ENCODE results near the gene CD74. TPM values are rescaled to one million over a fixed set of nuclear protein-coding genes. Genes with fewer than 3 reads are reported as not detected.

CD74 gene
- total RNA-seq, 3 donors from 2014 or later (not counting 1 experiment from before 2014, with no cell fraction given) = 550 to 913 (median 748) TPM

DNA sequence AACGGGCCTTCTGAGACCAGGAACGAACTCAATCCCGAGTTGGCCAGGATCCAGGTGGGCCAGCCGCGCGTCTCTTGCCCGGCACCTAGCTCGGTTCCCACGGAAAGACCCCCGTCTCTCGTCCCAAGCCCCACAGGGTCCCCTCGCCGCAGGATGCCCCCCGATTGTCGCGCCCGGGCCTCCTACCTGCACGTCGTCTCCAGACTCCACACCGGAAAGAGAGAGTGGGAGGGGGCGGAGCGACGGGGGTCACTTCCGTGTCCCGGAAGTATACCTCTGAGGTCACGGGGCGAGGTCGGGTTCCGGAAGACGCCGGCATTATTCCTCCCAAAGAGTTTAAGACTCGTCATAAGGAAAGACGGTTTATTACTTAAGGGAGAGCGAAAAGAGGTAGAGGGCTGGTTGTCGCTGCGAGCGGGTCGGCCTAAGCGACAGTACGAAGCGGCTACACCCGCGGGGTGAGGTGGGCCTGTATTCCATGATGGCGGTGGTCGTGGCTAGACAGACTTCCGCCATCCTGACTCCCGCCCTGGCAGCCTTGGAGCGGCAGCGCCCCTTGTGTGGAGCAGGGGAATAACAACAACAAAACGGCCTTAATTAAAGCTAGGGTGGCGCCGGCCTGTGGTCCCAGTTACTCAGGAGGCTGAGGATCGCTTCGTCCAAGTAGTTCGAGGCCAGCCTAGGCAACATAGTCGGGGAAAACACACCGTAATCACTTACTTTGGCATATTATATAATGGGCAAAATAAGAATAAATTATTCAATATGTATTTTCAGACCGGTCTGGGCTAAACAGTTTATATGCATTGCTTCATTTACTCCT is 37.0 kb upstream of the CD74 start, which contains the start of gene RPS14:
Gene RPS14 (minus strand): TSS at position 223 of the 823 bp plus-strand sequence. CDS start 2,006 bp downstream, outside the sequence.
- WGBS (ENCODE audit: insufficient coverage) = under 1% methylated on average over 54 of the region's 58 CpGs
- no peaks in the 10 kb centered on the region for H3K9me3 Mint-ChIP-seq
- H3K27me3 Mint-ChIP-seq (ENCODE audit: low read depth in 2 of 2) = peaks cover 0 to 2% of the 10 kb centered on the region in 2 donors
- Histone ChIP-seq H3K9me3 (ENCODE audit: control insufficient read depth, insufficient read depth, low read length) (no peaks in the 10 kb centered on the region), H3K27me3 (ENCODE audit: control insufficient read depth, insufficient read depth, low read length) (no peaks in the 10 kb centered on the region), H3K27ac (ENCODE audit: low read length) (peak within 1 kb of the TSS; percentile 99), H3K36me3 (ENCODE audit: control insufficient read depth, insufficient read depth, low read length) (peaks cover 30% of the 10 kb centered on the region), H3K4me1 (ENCODE audit: control insufficient read depth, insufficient read depth, low read length) (peaks cover 27% of the 10 kb centered on the region), H3K4me3 (ENCODE audit: low read length) (peak within 1 kb of the TSS; percentile 93)
- H3K27ac Mint-ChIP-seq = peak within 1 kb of the TSS; percentile 92 to 100
- TF ChIP-seq, protein P1, sequence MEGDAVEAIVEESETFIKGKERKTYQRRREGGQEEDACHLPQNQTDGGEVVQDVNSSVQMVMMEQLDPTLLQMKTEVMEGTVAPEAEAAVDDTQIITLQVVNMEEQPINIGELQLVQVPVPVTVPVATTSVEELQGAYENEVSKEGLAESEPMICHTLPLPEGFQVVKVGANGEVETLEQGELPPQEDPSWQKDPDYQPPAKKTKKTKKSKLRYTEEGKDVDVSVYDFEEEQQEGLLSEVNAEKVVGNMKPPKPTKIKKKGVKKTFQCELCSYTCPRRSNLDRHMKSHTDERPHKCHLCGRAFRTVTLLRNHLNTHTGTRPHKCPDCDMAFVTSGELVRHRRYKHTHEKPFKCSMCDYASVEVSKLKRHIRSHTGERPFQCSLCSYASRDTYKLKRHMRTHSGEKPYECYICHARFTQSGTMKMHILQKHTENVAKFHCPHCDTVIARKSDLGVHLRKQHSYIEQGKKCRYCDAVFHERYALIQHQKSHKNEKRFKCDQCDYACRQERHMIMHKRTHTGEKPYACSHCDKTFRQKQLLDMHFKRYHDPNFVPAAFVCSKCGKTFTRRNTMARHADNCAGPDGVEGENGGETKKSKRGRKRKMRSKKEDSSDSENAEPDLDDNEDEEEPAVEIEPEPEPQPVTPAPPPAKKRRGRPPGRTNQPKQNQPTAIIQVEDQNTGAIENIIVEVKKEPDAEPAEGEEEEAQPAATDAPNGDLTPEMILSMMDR (IDR thresholded peaks at IDR 0.05) = peak; percentile 77
- DNase-seq (peak; percentile 89 to 97), ATAC-seq (peak; percentile 91 to 98 (median 93))
- H3K4me1 Mint-ChIP-seq = peaks cover 32 to 38% of the 10 kb centered on the region in 2 donors
- intact Hi-C loops (cut with micrococcal nuclease) = loop anchor here (10.0 kb wide), 1 partner anchor 1325 kb away; the partner anchor contains the start of gene G3BP1
- H3K36me3 Mint-ChIP-seq = peaks cover 9% of the 10 kb centered on the region
- peak within 1 kb of the TSS; percentile 99 for H3K4me3 Mint-ChIP-seq

DNA sequence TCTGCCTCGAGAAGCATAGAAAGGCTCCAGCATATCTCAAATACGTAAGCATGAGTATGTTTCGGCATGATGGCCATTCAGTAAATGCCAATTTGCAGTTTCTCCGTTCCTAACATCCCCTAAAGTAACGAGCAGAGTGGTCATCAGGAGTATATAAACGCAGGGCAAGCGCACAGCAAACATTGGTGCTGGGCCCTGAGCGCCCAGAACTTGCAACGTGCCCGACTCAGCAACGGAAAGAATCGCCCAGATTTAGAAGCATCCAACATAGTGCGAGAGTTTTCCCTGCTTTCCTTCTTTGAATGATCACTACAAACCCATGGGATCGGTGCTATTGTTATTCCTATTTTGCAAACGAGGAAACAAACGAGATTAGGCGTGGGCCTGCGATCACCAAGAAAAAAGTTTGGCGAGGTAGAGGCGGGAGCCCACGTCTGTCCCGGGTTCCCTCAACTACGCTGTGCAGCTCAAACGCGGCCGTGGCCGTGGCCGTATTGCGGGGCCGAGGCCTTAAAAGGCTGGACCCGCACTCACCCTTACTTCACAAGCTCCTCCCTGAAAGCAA is 36.3 kb upstream of the CD74 start:
- Histone ChIP-seq H3K36me3 (ENCODE audit: control insufficient read depth, insufficient read depth, low read length) (peaks cover 36% of the 10 kb centered on the region), H3K4me3 (ENCODE audit: low read length) (peak overlapping the region; percentile 93), H3K27ac (ENCODE audit: low read length) (peak overlapping the region; percentile 99), H3K4me1 (ENCODE audit: control insufficient read depth, insufficient read depth, low read length) (peaks cover 27% of the 10 kb centered on the region), H3K27me3 (ENCODE audit: control insufficient read depth, insufficient read depth, low read length) (no peaks in the 10 kb centered on the region), H3K9me3 (ENCODE audit: control insufficient read depth, insufficient read depth, low read length) (no peaks in the 10 kb centered on the region)
- ATAC-seq (peak; percentile 24 to 44 (median 26)), DNase-seq (peak; percentile 26 to 45)
- TF ChIP-seq, protein P1 (IDR thresholded peaks at IDR 0.05) = no peak
- intact Hi-C loops (cut with micrococcal nuclease) = loop anchor here (10.0 kb wide), 1 partner anchor 1326 kb away; the partner anchor contains the start of gene G3BP1
- peaks cover 9% of the 10 kb centered on the region for H3K36me3 Mint-ChIP-seq
- H3K9me3 Mint-ChIP-seq = no peaks in the 10 kb centered on the region
- peak overlapping the region; percentile 99 for H3K4me3 Mint-ChIP-seq
- H3K27ac Mint-ChIP-seq = peak overlapping the region; percentile 92 to 100
- peaks cover 32 to 38% of the 10 kb centered on the region in 2 donors for H3K4me1 Mint-ChIP-seq
- under 1% methylated on average over 31 of the region's 31 CpGs for WGBS (ENCODE audit: insufficient coverage)
- peaks cover 0 to 2% of the 10 kb centered on the region in 2 donors for H3K27me3 Mint-ChIP-seq (ENCODE audit: low read depth in 2 of 2)

DNA sequence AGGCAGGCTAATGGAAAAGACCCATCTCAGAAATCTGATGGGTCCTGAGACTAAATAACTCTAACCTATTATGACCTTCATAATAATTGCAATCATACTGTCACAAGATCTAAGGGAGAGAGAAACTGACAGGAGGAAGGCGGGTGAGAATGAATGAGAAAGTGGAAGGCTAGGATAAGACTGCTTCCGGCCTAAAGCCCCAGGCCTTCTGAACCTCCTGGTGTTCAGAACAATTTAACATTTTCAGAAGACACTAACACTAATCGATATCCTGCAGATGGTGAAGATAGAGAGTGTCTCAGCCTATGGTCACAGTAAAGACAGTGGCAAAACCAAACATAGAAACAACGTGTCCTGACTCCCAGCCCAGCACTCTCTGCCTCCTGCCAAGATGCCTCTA is 35.6 kb upstream of the CD74 start:
- H3K27ac Mint-ChIP-seq = peak overlapping the region; percentile 92 to 100
- H3K4me3 Mint-ChIP-seq = peak overlapping the region; percentile 99
- H3K27me3 Mint-ChIP-seq (ENCODE audit: low read depth in 2 of 2) = peaks cover 0 to 2% of the 10 kb centered on the region in 2 donors
- Histone ChIP-seq H3K4me3 (ENCODE audit: low read length) (peak overlapping the region; percentile 93), H3K27me3 (ENCODE audit: control insufficient read depth, insufficient read depth, low read length) (no peaks in the 10 kb centered on the region), H3K27ac (ENCODE audit: low read length) (peak overlapping the region; percentile 99), H3K9me3 (ENCODE audit: control insufficient read depth, insufficient read depth, low read length) (no peaks in the 10 kb centered on the region), H3K36me3 (ENCODE audit: control insufficient read depth, insufficient read depth, low read length) (peaks cover 43% of the 10 kb centered on the region), H3K4me1 (ENCODE audit: control insufficient read depth, insufficient read depth, low read length) (peaks cover 27% of the 10 kb centered on the region)
- H3K36me3 Mint-ChIP-seq = peaks cover 9% of the 10 kb centered on the region
- H3K4me1 Mint-ChIP-seq = peaks cover 35 to 38% of the 10 kb centered on the region in 2 donors
- ATAC-seq = no peak
- 7% methylated on average over 2 of the region's 4 CpGs for WGBS (ENCODE audit: insufficient coverage)
- peak in 1 of 2 donors; percentile 23 for DNase-seq
- no peaks in the 10 kb centered on the region for H3K9me3 Mint-ChIP-seq
- intact Hi-C loops (cut with micrococcal nuclease) = loop anchor here (10.0 kb wide), 1 partner anchor 1326 kb away; the partner anchor contains the start of gene G3BP1
- TF ChIP-seq, protein P1 (IDR thresholded peaks at IDR 0.05) = no peak
